NCI-H2196 treated with DMSO at 0.1 percent for 48 hours (cell line): Measurements from ENCODE around the gene RHEX.
"Not testable (repeated sequence)": the region's sequence is repeated elsewhere in the genome, so short reads cannot be mapped to it uniquely, and the experiment has no call there.

Source experiments
- DNase-seq: peaks from one replicate; lab custom pipeline; 2025; ENCODE audit not compliant: unreplicated experiment; lab: John Stamatoyannopoulos, UW

Gene RHEX

DNA sequence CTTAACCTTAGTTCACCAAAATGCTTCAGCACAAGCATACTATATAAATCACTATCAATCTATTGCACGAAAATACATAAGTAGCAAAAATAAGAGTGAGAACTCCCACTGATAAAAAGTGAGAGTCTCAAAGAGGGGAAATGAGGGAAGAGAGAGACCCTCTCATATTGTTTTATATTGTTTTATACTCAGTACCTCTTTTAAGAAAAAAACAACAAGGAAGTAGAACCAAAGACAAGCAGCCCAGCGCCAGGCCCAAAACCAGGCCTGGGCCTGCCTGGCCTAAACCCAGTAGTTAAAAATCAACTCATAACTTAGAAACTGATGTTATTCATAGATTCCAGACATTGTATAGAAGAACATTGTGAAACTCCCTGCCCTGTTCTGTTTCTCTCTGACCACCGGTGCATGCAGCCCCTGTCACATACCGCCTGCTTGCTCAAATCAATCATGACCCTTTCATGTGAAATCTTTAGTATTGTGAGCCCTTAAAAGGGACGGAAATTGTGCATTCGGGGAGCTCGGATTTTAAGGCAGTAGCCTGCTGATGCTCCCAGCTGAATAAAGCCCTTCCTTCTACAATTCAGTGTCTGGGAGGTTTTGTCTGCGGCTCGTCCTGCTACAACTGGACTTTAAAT, 5.4 kb downstream of the RHEX start:
- not testable (repeated sequence) for DNase-seq

DNA sequence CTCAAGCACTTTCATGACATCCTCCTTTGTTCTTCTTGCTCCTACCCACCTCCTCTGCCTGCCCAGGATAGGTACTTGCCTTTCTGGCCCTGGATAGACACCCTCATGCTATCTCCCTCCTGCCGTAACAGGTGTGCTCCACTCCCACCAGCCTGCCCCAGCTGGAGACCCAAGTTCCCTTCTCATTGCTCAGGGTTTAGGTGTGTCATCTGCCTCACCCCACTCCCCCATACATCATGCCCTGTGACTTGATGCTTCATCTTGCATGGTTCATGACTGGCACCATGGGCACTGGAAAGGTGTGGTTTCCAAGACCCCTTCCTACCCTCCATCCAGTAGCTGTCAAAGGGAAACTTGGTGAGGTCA, 5.9 kb downstream of the RHEX start:
- DNase-seq: no peak

DNA sequence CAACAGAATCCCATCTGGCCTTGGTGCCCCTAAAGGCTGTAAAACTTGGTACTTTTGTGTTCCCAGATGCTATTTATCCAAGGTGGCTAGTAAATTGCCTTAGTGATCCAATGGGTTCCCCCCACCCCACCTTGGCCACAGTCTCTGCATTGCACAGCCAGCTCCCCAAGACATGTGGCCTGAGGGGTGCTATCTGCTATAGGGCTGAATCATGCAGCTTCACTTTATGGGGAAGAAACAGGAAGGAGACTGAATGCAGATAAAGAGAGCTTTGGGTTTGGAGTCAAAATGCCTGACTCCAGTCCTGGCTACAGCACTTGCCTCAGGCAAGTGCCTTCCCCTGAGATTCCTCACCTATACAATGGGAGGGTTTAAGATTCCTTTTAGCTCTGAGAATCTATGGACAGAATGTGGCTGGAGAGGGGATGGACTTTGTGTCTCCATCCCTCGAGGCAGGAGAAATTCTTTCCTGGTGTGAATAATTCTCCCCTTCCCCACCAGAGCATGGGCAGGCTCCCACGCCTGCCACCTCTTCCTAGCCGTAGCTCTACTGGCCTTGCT, 6.5 kb downstream of the RHEX start:
- DNase-seq: no peak

DNA sequence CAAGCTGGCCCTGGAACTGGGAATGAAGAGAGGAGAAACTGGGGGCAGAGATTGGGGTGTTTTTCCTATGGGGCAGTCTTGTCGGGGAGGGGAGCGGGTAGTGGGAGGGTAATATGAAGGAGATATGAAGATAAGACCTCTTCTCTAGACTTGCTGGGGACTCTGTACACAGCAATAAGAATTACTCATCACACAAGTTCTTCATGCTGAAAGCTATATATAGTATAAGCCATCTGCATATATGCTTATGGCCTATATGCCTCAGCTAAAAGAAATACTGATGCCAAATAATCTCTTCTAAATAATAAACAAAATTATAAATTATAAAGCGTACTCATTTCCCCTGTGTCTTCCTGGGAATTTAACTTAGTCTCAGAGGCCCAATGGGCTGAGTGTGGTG, 7.9 kb downstream of the RHEX start:
- no peak for DNase-seq

DNA sequence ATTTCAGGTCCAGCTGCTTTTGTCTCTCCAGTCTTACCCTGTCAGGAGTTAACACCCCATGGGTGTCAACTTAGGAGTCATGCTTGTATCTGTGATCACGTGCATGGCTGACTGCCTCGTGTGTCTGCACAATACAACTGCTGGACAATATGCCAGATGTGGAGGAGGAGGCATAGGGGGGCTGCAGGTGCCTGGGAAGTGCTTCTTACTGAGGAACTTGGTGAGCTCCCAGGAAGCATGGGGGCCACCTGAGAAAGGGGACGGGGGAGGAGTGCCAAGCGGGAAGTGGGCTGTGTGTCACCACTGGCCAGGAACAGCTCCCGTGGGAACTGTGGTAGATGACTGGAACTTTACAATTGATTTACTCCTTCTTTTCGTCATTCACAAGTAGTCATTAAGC, 9.5 kb downstream of the RHEX start:
- DNase-seq: no peak

DNA sequence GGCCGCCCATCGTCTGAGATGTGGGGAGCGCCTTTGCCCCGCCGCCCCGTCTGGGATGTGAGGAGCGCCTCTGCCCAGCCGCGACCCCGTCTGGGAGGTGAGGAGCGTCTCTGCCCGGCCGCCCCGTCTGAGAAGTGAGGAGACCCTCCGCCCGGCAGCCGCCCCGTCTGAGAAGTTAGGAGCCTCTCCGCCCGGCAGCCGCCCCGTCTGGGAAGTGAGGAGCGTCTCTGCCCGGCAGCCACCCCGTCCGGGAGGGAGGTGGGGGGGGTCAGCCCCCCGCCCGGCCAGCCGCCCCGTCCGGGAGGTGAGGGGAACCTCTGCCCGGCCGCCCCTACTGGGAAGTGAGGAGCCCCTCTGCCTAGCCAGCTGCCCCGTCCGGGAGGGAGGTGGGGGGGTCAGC, 11.0 kb downstream of the RHEX start:
- not testable (repeated sequence) for DNase-seq

DNA sequence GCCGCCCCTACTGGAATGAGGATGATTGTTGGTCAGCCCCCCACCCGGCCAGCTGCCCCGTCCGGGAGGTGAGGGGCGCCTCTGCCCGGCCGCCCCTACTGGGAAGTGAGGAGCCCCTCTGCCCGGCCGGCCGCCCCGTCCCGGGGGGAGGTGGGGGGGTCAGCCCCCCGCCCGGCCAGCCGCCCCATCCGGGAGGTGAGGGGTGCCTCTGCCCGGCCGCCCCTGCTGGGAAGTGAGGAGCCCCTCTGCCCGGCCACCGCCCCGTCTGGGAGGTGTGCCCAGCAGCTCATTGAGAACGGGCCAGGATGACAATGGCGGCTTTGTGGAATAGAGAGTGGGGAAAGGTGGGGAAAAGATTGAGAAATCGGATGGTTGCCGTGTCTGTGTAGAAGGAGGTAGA, 11.5 kb downstream of the RHEX start:
- DNase-seq: not testable (repeated sequence)

DNA sequence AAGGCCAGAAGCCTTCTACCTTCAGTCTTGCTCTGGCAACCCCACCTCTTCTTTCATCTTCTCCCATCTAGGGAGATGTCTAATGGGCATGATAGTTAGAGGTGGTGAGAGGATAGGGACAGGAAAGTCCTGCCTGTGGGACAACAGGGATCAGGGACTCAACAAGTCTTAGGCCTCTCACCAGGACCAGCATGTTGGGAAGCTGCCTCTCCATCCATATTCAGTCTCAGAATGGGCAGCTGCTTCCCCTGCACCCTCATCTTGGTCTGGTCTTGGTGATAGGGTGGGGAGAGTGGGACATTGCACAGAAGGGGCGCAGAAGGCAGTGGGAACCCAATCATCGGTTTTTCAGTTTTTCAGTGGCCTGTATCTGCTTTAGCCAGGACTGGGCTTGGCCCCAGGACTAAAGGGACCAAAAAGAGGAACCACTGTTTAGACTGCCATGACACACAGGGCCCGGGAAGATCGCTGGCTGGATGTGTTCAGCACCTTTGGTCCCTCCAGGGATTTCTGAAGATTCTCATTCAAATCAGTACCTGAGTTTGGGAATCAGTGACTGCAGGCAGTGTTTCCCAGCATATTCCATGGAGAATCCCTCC, 12.7 kb downstream of the RHEX start:
- no peak for DNase-seq

DNA sequence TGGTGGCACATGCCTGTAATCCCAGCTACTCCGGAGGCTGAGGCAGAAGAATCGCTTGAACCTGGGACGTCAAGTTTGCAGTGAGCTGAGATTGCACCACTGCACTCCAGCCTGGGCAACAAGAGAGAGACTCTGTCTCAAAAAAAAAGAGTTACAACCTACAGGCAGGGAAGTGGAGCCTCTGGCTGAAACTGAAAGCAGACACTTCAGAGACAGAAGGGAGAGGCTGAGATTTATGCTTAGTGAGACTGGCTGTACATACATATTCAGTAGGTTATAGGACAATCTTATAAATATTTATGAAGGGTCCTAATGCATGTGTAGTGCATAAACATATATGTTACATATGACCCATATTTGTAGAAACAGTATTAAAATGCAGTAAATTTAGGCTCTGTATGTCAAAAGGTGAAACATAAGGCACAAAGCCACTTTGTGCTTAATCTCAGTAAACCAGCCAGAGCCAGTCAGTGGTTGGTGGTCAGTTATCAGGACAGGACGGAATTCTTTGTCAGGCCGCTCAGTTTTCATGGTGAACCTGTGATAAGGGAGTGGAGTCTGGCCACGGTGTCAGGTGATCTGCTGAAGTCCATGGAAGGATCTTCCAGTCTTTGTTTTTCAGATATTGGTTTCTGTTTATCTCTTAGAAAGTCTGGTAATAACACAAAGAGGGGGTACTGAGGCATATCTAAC, 13.7 kb downstream of the RHEX start:
- no peak for DNase-seq

DNA sequence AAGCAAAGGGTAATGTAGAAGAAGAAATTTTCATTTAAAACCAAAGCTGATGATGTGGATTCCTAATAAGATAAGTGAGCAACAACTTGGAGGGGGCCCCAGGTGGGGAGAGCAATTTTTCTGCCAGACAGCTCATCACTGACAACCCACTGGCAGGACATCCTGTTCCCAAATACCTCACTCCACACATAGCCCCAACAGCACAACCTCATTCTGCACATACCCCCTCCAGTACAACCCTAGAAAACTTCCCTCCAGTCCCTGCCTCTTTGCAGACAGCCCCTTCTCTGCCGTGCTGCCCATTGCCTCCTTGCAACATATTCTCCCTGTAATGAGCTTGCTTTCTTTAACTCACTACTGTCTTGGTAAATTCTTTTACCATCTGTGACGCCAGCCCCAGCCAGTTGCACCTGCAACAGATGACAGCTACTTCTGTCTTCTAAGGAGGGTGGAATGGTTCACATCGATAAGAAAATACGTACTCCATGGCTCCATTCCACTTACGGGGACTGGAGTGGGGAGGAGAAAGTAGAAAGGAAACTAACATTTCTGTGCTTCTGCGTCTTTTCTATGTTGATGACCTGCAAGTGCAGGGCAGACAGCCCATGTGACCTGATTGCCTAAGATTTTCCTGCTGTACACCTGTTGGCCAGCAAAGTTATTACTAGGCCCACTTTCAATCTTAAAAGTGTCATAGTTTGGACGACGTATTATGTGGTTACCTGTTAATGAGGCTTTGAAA, 14.7 kb downstream of the RHEX start:
- no peak for DNase-seq

DNA sequence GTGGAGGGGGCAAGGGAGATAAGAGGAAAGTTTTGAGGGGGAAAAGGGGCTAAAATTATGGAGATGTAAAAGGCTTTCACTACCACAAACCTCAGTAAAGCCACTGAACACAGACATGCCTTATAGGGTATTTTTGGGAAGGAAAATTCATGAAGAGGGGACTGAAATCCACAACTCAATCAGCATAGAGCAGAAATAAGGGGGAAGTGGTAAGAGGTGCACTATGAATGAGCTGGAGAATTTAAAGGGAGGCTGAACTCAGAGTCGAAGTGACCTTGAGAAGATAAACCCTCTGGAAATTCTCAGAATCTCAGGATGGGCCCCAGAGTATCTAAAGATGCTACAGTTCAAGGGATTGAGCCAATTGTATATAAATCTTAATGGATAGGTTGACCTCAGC, 15.3 kb downstream of the RHEX start:
- no peak for DNase-seq

DNA sequence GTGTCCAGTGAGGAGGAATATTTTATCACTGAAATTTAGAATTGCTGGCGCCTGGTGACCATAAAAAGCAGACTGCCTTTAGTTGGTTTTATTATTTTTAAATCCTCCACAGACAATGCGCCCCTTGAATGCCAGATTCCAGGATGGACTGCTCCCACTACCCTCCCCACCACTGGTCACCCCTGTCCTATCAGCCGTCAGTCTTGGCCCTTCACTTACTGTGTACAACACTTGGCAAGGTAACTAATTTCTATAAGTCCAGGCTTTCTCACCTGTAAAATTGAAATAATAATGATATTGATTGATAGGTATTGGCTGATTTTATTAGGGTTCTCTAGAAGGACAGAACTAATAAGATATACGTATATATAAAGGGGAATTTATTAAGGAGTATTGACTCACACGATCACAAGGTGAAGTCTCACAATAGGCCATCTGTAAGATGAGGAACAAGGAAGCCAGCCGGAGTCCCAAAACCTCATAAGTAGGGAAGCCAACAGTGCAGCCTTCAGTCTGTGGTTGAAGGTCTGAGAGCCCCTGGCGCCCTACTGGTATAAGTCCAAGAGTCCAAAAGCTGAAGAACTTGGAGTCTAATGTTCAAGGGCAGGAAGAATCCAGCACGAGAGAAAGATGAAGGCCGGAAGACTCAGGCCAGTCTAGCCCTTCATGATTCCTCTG, 17.8 kb downstream of the RHEX start:
- no peak for DNase-seq

DNA sequence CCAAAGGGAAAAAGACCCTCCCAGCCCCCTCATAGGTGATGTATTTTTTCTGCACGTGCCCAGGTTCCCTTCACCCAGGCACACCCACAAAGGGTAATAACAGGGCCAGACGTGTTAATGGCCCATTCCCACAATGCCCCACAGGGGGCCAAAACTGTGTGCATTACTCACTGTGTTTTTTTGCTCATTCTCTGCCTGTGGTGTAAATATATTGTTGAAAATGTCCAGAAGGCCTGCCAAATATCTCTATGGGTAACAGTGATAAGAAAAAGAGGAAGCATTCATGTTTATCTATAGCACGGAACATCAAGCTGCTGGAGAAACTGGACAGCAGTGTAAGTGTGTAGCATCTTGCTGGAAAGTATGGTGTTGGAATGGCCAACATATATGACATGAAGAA, 21.9 kb downstream of the RHEX start:
- no peak for DNase-seq

DNA sequence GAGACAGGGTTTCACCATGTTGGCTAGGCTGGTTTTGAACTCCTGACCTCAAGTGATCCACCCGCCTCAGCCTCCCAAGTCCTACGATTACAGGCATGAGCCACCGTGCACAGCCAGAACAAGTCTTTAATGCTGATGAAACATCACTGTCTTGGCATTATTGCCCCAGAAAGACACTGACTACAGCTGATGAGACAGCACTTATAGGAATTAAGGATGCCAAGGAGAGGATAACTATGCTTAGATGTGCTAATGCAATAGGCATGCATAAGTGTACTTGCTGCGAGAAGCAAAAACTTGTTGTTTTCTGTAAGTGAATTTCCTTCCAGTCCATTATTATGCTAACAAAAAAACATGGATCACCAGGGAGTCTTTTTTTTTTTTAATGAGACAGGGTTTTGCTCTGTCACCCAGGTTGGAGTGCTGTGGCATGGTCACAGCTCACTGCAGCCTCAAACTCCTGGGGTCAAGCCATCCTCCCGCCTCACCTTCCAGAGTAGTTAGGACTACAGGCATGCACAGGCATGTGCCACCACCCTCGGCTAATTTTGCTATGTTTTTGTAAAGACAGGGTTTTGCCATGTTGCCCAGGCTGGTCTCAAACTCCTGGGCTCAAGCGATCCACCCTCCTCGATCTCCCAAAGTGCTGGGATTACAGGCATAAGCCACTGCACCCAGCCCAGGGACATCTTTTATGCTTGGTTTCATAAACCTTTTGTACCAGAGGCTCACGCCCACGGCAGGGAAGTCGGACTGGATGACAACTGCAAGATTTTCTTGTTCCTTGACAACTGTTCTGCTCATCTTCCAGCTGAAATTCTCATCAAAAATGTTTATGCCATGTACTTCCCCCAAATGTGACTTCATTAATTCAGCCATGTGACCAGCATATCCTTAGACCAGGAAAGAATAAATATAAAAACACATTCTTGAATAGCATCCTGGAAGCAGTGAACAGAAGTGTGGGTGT, 23.1 kb downstream of the RHEX start:
- no peak for DNase-seq

DNA sequence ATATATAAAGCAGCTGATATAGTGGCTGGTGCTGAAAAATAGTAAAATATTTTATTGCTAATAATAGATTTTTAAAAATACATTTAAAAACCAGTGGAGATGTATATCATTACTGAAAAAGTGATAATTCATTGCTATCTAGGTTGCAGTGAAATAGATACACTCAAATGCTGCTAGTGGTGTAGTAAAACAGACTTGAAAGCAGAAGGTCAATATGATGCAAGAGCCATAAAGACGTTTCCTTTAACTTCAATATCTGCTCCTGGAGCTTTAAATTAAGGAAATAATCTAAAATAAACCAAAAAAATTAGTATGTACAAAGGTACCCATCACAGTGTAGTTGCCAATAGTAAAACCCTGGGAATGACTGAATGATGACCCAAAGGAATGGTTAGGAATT, 26.2 kb downstream of the RHEX start:
- no peak for DNase-seq

DNA sequence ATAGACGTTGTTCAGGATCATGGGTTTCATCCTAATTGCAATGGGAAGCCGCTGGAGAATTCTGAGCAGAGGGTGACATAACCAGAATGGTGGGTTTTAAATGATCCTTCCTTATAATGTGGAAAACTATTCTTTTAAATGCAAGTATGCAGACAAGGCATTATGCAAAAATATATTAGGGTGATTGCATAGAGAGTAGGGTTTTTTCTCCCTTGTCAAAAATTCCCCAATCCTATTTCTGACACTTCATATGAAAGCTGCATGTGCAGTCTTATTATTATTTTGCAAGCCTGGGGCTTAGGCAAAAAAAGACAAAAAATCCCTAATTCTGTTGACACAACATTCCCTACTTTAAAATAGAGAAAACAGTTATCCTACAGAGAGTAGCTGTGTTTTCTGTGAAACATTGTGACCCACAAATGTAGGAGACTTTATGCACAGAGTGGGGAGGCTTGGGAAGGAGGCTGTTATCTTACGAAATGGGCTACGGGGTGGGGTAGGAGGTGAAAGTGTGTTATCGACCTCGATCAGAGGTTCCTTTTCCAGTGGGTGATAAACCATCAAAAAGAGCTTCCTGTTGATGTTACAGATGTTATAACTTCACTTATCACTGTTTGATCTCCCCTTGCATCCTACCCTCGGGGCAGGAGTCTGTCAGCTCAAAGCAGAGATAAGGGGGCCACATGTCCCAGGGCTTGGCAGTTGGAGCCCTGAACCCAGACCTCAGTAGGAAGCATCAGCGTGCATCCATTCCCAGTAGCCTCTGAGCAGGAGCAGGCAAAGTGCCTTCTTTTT, 27.2 kb downstream of the RHEX start:
- no peak for DNase-seq

DNA sequence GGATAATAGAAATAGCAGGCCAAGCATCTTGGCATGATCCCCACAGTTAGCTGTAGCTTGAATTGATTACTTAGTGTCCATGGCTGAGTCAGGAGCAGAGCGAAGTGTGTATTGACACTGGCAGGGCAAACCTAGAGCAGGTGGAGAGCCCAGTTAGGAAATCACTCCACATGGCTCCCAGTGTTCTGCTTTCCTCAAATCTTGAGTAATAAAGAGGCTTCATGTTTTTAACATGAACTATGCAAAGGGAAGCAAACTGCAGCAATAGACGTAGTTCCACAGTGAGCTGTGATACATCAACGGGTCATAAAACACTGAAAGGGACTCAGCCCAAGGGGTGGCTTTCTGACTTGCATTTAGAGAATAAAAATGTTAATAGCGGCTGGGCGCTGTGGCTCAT, 28.9 kb downstream of the RHEX start:
- DNase-seq: peak; percentile 11

DNA sequence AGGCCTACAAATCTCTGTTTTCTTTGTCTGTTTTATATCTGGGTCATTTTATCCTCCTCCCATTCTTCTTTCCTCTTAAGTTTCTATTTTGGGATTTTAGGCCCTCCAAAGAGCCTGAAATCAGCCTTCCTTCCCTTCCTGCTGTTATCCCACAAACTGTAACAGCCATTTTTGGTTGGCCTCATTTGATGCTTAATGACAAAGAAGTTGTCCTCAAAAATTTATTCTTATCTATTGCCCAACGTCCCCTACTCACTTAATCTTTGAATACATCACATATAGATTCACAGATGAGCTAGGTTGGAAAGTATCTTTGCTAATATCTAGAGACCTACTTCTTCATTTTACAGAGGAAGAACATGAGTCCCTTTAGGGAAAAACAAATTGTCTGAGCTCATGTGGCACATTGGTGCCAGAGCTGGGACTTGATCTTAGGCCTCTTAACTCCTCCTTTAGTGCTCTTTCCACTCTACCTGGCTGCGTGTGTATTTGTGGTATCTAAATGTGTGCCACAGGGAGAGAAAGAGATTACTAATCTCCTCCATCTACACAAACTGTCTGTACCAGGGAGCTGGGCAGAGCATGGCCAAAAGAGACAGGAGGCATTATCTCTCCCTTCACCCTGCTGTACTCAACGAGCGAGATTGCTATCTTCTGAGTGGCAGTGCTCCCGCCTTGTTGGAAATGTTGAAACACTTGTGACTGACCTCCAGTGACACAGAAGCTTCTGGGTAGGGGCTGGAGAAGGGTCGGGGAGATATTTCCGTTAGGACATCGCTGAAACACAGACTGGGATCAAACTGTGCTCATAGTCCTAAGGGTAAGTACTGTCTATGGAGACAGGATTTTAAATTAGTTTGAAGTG, 30.1 kb downstream of the RHEX start:
- no peak for DNase-seq
